Trophoblast cell (in vitro differentiated cells and primary cell): ENCODE results near the gene DKKL1.

Experiments used
- DNase-seq, 2 donors: peaks; one replicate each; pipeline ENCODE4 v3.0.0-alpha.2; 2016
- H2AFZ ChIP-seq: 2 replicates; pipeline ENCODE4 v1.6.1; 2013; ENCODE audit warnings: low read length, moderate library complexity, mild to moderate bottlenecking; ENCODE audit not compliant: insufficient read depth, poor library complexity
- H2AK5ac ChIP-seq: 2 replicates; pipeline ENCODE4 v1.6.1; 2013; ENCODE audit warnings: mild to moderate bottlenecking, low read length
- H2BK120ac ChIP-seq: 2 replicates; pipeline ENCODE4 v1.6.1; 2013; ENCODE audit warnings: low read length, mild to moderate bottlenecking, moderate library complexity; ENCODE audit not compliant: insufficient read depth, poor library complexity
- H2BK12ac ChIP-seq: 2 replicates; pipeline ENCODE4 v1.6.1; 2013; ENCODE audit warnings: mild to moderate bottlenecking, low read length, moderate library complexity
- H2BK5ac ChIP-seq: 2 replicates; pipeline ENCODE4 v1.6.1; 2013; ENCODE audit warnings: low read length, low read depth, moderate library complexity, mild to moderate bottlenecking; ENCODE audit not compliant: poor library complexity
- H3K14ac ChIP-seq: 2 replicates; pipeline ENCODE4 v1.6.1; 2013; ENCODE audit warnings: mild to moderate bottlenecking, low read length
- H3K18ac ChIP-seq: 2 replicates; pipeline ENCODE4 v1.6.1; 2013; ENCODE audit warnings: mild to moderate bottlenecking, low read length
- H3K23ac ChIP-seq: 2 replicates; pipeline ENCODE4 v1.6.1; 2013; ENCODE audit warnings: low read length
- H3K27ac ChIP-seq: 2 replicates; pipeline ENCODE4 v1.5.1; 2013; ENCODE audit warnings: low read depth, mild to moderate bottlenecking, inconsistent platforms, low read length, moderate library complexity
- H3K27me3 ChIP-seq: 2 replicates; pipeline ENCODE4 v1.6.1; 2013; ENCODE audit warnings: inconsistent platforms, mild to moderate bottlenecking, low read length, moderate library complexity; ENCODE audit not compliant: insufficient read depth
- H3K36me3 ChIP-seq, 2 experiments: 1 replicate in 1 of 2; 2 replicates in 1 of 2; pipeline ENCODE4 v1.6.1; 2013; ENCODE audit warnings: low read length in 2 of 2, mild to moderate bottlenecking in 2 of 2, moderate library complexity in 1 of 2; ENCODE audit not compliant: insufficient read depth in 2 of 2, control insufficient read depth in 1 of 2
- H3K4ac ChIP-seq: 2 replicates; pipeline ENCODE4 v1.6.1; 2013; ENCODE audit warnings: low read depth, mild to moderate bottlenecking, low read length, moderate library complexity
- H3K4me1 ChIP-seq, 2 experiments: 1 replicate in 1 of 2; 2 replicates in 1 of 2; pipeline ENCODE4 v1.6.1; 2013; ENCODE audit warnings: low read length in 2 of 2, mild to moderate bottlenecking in 2 of 2, moderate library complexity in 1 of 2; ENCODE audit not compliant: insufficient read depth in 2 of 2, control insufficient read depth in 1 of 2
- H3K4me2 ChIP-seq: 2 replicates; pipeline ENCODE4 v1.6.1; 2013; ENCODE audit warnings: inconsistent platforms, mild to moderate bottlenecking, low read length, moderate library complexity
- H3K4me3 ChIP-seq: 2 replicates; pipeline ENCODE4 v1.5.1; 2013; ENCODE audit warnings: mild to moderate bottlenecking, low read depth, low read length, inconsistent platforms
- H3K79me1 ChIP-seq: one replicate; pipeline ENCODE4 v1.6.1; 2013; ENCODE audit warnings: low read length
- H3K79me2 ChIP-seq: 2 replicates; pipeline ENCODE4 v1.6.1; 2013; ENCODE audit warnings: low read length, mild to moderate bottlenecking; ENCODE audit not compliant: control insufficient read depth, insufficient read depth, poor library complexity
- H3K9ac ChIP-seq: 2 replicates; pipeline ENCODE4 v1.6.1; 2013; ENCODE audit warnings: mild to moderate bottlenecking, low read length
- H3K9me3 ChIP-seq: 2 replicates; pipeline ENCODE4 v1.6.1; 2013; ENCODE audit warnings: low read depth, mild to moderate bottlenecking, control low read depth, inconsistent platforms, low read length; ENCODE audit not compliant: insufficient read depth
- H4K12ac ChIP-seq: 2 replicates; pipeline ENCODE4 v1.6.1; 2013; ENCODE audit warnings: low read depth, mild to moderate bottlenecking, low read length, moderate library complexity
- H4K8ac ChIP-seq: 2 replicates; pipeline ENCODE4 v1.6.1; 2013; ENCODE audit warnings: low read depth, mild to moderate bottlenecking, low read length, moderate library complexity
- H4K91ac ChIP-seq: one replicate; pipeline ENCODE4 v1.6.1; 2013; ENCODE audit warnings: low read depth, mild to moderate bottlenecking, low read length, moderate library complexity
- WGBS: extraction: QIAGEN DNeasy Blood & Tissue Kit; methylation state at CpG from one replicate; pipeline ENCODE4 v1.1.7; 2013; ENCODE audit warnings: missing lambda C conversion rate; ENCODE audit not compliant: insufficient read length, insufficient coverage; ENCODE audit errors: extremely low coverage; 5-methylcytosine and 5-hydroxymethylcytosine counted together

Gene DKKL1

DNA sequence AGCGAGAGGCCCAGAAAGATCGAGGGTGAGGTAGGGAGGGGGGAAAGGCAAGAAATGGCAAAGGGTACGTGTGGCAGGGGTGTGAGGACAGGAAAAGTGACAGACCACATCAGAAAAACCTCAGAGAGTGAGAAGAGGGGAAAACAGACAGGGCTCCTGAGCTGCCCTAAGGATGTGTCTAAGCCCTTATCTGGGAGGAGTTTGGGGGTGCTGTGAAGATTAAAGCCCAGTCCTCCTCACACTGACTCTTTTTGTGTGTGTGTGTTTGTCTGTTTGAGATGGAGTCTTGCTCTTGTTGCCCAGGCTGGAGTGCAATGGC lies 60.3 kb downstream of the DKKL1 start:
- Histone ChIP-seq H2BK5ac (no peak overlapping the region), H3K27ac (no peak overlapping the region), H3K18ac (no peak overlapping the region), H3K4me2 (no peak overlapping the region), H2BK12ac (no peak overlapping the region), H3K4me1 (peaks cover 3% of the 10 kb centered on the region in 2 experiments), H3K9ac (no peak overlapping the region), H4K91ac (no peak overlapping the region), H4K8ac (no peak overlapping the region), H3K36me3 (no peaks in the 10 kb centered on the region), H3K27me3 (peaks cover 80% of the 10 kb centered on the region), H3K9me3 (peaks cover 6% of the 10 kb centered on the region), H2AFZ (no peak overlapping the region), H2BK120ac (no peak overlapping the region), H3K23ac (no peak overlapping the region), H4K12ac (no peak overlapping the region), H3K79me2 (no peaks in the 10 kb centered on the region), H3K14ac (no peak overlapping the region), H3K4me3 (no peak overlapping the region), H3K4ac (no peak overlapping the region), H3K79me1 (no peaks in the 10 kb centered on the region), H2AK5ac (no peak overlapping the region)
- no peak for DNase-seq
- no CpG with 5 or more reads among the region's 3 CpGs for WGBS
